MM.1S (cell line): ENCODE results near the gene DUSP1.

Experiments
- DNase-seq: peaks from one replicate; pipeline ENCODE4 v3.0.0-alpha.2; 2015
- H2AFZ ChIP-seq: fragments of 300-600 bp; sonication (generic); 2 replicates; pipeline ENCODE4 v1.6.0; 2016; ENCODE audit warnings: antibody characterized with exemption, low read length
- H3F3A ChIP-seq: fragments of 300-600 bp; sonication (generic); 2 replicates; pipeline ENCODE4 v1.6.1; 2016; ENCODE audit warnings: mild to moderate bottlenecking, antibody characterized with exemption, low read length, moderate library complexity, mixed read lengths; ENCODE audit not compliant: insufficient read depth
- H3K27ac ChIP-seq: fragments of 300-600 bp; sonication (generic); 2 replicates; pipeline ENCODE4 v1.5.1; 2016; ENCODE audit warnings: mild to moderate bottlenecking, low read length
- H3K27me3 ChIP-seq: fragments of 300-600 bp; sonication (generic); replicated peaks from 2 replicates; pipeline ENCODE4 v1.6.0; 2016; ENCODE audit warnings: low read length; ENCODE audit not compliant: insufficient read depth
- H3K36me3 ChIP-seq: fragments of 300-600 bp; sonication (generic); replicated peaks from 2 replicates; pipeline ENCODE4 v1.6.1; 2016; ENCODE audit warnings: mild to moderate bottlenecking, low read length, mixed read lengths; ENCODE audit not compliant: insufficient read depth
- H3K4me1 ChIP-seq: fragments of 300-600 bp; sonication (generic); 2 replicates; pipeline ENCODE4 v1.6.1; 2016; ENCODE audit warnings: low read length, mixed read lengths
- H3K4me2 ChIP-seq: fragments of 300-600 bp; sonication (generic); 2 replicates; pipeline ENCODE4 v1.6.0; 2016; ENCODE audit warnings: low read depth, low read length
- H3K4me3 ChIP-seq: fragments of 300-600 bp; sonication (generic); 2 replicates; pipeline ENCODE4 v1.5.1; 2016; ENCODE audit warnings: low read length, mixed read lengths
- H3K79me2 ChIP-seq: fragments of 300-600 bp; sonication (generic); 2 replicates; pipeline ENCODE4 v1.6.1; 2016; ENCODE audit warnings: mixed run types, low read length, mixed read lengths
- H3K9ac ChIP-seq: fragments of 300-600 bp; sonication (generic); 2 replicates; pipeline ENCODE4 v1.6.1; 2016; ENCODE audit warnings: low read length, mixed read lengths
- H3K9me2 ChIP-seq: fragments of 300-600 bp; sonication (generic); replicated peaks from 2 replicates; pipeline ENCODE4 v1.6.1; 2016; ENCODE audit warnings: mild to moderate bottlenecking, low read length, mixed read lengths; ENCODE audit not compliant: insufficient read depth
- H3K9me3 ChIP-seq: fragments of 300-600 bp; sonication (generic); replicated peaks from 2 replicates; pipeline ENCODE4 v1.6.1; 2016; ENCODE audit warnings: mild to moderate bottlenecking, low read length, mixed read lengths; ENCODE audit not compliant: insufficient read depth
- H4K20me1 ChIP-seq: fragments of 300-600 bp; sonication (generic); 2 replicates; pipeline ENCODE4 v1.6.1; 2016; ENCODE audit warnings: mild to moderate bottlenecking, low read length, moderate library complexity, mixed read lengths; ENCODE audit not compliant: insufficient read depth
- CTCF ChIP-seq: fragments of 300-600 bp; sonication (generic); IDR thresholded peaks from 2 replicates; pipeline ENCODE4 v1.5.1; 2016; ENCODE audit warnings: antibody characterized with exemption, low read length, mixed read lengths
- EZH2 ChIP-seq: fragments of 300-600 bp; sonication (generic); optimal IDR thresholded peaks from 2 replicates; pipeline ENCODE3; 2017; ENCODE audit warnings: low read depth, mild to moderate bottlenecking, antibody characterized with exemption, low read length, mixed read lengths
- EZH2phosphoT487 ChIP-seq: fragments of 300-600 bp; sonication (generic); IDR thresholded peaks from 2 replicates; pipeline ENCODE4 v1.6.1; 2018; ENCODE audit warnings: antibody characterized with exemption, low read length

The DUSP1 gene

GRCh38 chr5:172749076-172749475 is 21.9 kb downstream of the DUSP1 start:
- H3K4me1 ChIP-seq: no peaks in the 10 kb centered on the region
- DNase-seq: no peak
- no peaks in the 10 kb centered on the region for H3K36me3 ChIP-seq
- no peak overlapping the region for H3K4me2 ChIP-seq
- no peaks in the 10 kb centered on the region for H3F3A ChIP-seq
- H3K9ac ChIP-seq: no peak overlapping the region
- H3K27me3 ChIP-seq: no peaks in the 10 kb centered on the region
- no peak for TF ChIP-seq EZH2phosphoT487
- no peak for TF ChIP-seq CTCF
- no peak for TF ChIP-seq EZH2
- H2AFZ ChIP-seq: no peak overlapping the region
- H3K27ac ChIP-seq: no peak overlapping the region
- no peaks in the 10 kb centered on the region for H3K9me2 ChIP-seq
- H3K9me3 ChIP-seq: no peaks in the 10 kb centered on the region
- H3K4me3 ChIP-seq: no peak overlapping the region
- H4K20me1 ChIP-seq: no peaks in the 10 kb centered on the region
- H3K79me2 ChIP-seq: no peaks in the 10 kb centered on the region

- H3K9me3 ChIP-seq: no peaks in the 10 kb centered on the region
- no peaks in the 10 kb centered on the region for H3K79me2 ChIP-seq
- no peaks in the 10 kb centered on the region for H3K4me1 ChIP-seq
- H3K27ac ChIP-seq: no peak overlapping the region
- H3K4me2 ChIP-seq: no peak overlapping the region
- H4K20me1 ChIP-seq: no peaks in the 10 kb centered on the region
- H3K9ac ChIP-seq: no peak overlapping the region
- no peak for TF ChIP-seq EZH2phosphoT487
- no peak for TF ChIP-seq CTCF
- TF ChIP-seq EZH2: no peak
- H3K4me3 ChIP-seq: no peak overlapping the region
- no peaks in the 10 kb centered on the region for H3F3A ChIP-seq
- H3K36me3 ChIP-seq: no peaks in the 10 kb centered on the region
- DNase-seq: no peak
- H3K27me3 ChIP-seq: no peaks in the 10 kb centered on the region
- H2AFZ ChIP-seq: no peak overlapping the region
- H3K9me2 ChIP-seq: no peaks in the 10 kb centered on the region
Measured at GRCh38 chr5:172748341-172748843, 22.6 kb downstream of the DUSP1 start.

GRCh38 chr5:172747471-172747870 is 23.5 kb downstream of the DUSP1 start:
- Histone ChIP-seq H3K27ac (no peak overlapping the region), H2AFZ (no peak overlapping the region), H3K9me3 (no peaks in the 10 kb centered on the region), H3K36me3 (no peaks in the 10 kb centered on the region), H3K79me2 (no peaks in the 10 kb centered on the region), H3K4me3 (no peak overlapping the region), H3F3A (no peaks in the 10 kb centered on the region), H3K4me1 (no peaks in the 10 kb centered on the region), H3K27me3 (no peaks in the 10 kb centered on the region), H3K9ac (no peak overlapping the region), H4K20me1 (no peaks in the 10 kb centered on the region), H3K9me2 (no peaks in the 10 kb centered on the region), H3K4me2 (no peak overlapping the region)
- no peak for DNase-seq
- TF ChIP-seq EZH2phosphoT487: no peak
- no peak for TF ChIP-seq EZH2
- TF ChIP-seq CTCF: no peak
